GM06990 (cell line): ENCODE results near the gene FAM32A.

Source experiments
- DNase-seq: peaks from one replicate; pipeline ENCODE4 v3.0.0-alpha.2; 2011; ENCODE audit not compliant: insufficient read length; ENCODE audit errors: extremely low read depth
- H3K27me3 ChIP-seq: replicated peaks from 2 replicates; pipeline ENCODE4 v1.6.0; 2011; ENCODE audit warnings: low read length; ENCODE audit not compliant: control insufficient read depth, insufficient read depth
- H3K36me3 ChIP-seq: 2 replicates; pipeline ENCODE4 v1.5.1; 2011; ENCODE audit warnings: low read length; ENCODE audit not compliant: control insufficient read depth, insufficient read depth
- H3K4me3 ChIP-seq: replicated peaks from 2 replicates; pipeline ENCODE4 v1.5.1; 2011; ENCODE audit warnings: low read depth, mild to moderate bottlenecking, control low read depth, low read length
- CTCF ChIP-seq: IDR thresholded peaks from 2 replicates; pipeline ENCODE4 v1.5.1; 2011; ENCODE audit warnings: low read length, control low read depth, mild to moderate bottlenecking, inconsistent platforms; ENCODE audit not compliant: insufficient read depth, poor library complexity, severe bottlenecking

Gene FAM32A

GRCh38 chr19:16180611-16181010 lies 4.6 kb upstream of the FAM32A start:
- no peak for DNase-seq
- no peaks in the 10 kb centered on the region for H3K27me3 ChIP-seq
- no peak overlapping the region for H3K4me3 ChIP-seq
- H3K36me3 ChIP-seq, result no peaks in the 10 kb centered on the region
- no peak for TF ChIP-seq CTCF

- no peak for DNase-seq
- Histone ChIP-seq H3K27me3 (no peaks in the 10 kb centered on the region), H3K36me3 (peaks cover 12% of the 10 kb centered on the region), H3K4me3 (peak overlapping the region; percentile 52)
- TF ChIP-seq CTCF, result no peak
Measured at GRCh38 chr19:16184665-16185122, 516 bp upstream of the FAM32A start.

GRCh38 chr19:16185768-16186123 lies 536 bp downstream of the FAM32A start:
- Histone ChIP-seq H3K36me3 (peaks cover 21% of the 10 kb centered on the region), H3K27me3 (no peaks in the 10 kb centered on the region), H3K4me3 (peak overlapping the region; percentile 93)
- TF ChIP-seq CTCF, result peak; percentile 46
- DNase-seq, result peak; percentile 49

- peaks cover 29% of the 10 kb centered on the region for H3K36me3 ChIP-seq
- TF ChIP-seq CTCF, result no peak
- DNase-seq, result no peak
- no peaks in the 10 kb centered on the region for H3K27me3 ChIP-seq
- no peak overlapping the region for H3K4me3 ChIP-seq
Measured at GRCh38 chr19:16188521-16188920, 3.3 kb downstream of the FAM32A start.

- DNase-seq, result no peak
- no peak for TF ChIP-seq CTCF
- Histone ChIP-seq H3K36me3 (peaks cover 29% of the 10 kb centered on the region), H3K27me3 (no peaks in the 10 kb centered on the region), H3K4me3 (no peak overlapping the region)
Measured at GRCh38 chr19:16190198-16190597, 5.0 kb downstream of the FAM32A start.

- H3K36me3 ChIP-seq, result peaks cover 29% of the 10 kb centered on the region
- TF ChIP-seq CTCF, result no peak
Measured at GRCh38 chr19:16190736-16191135, 5.5 kb downstream of the FAM32A start.

More at GRCh38 chr19:16190736-16191135, 5.5 kb downstream of the FAM32A start:
- no peaks in the 10 kb centered on the region for H3K27me3 ChIP-seq
- no peak for DNase-seq
- no peak overlapping the region for H3K4me3 ChIP-seq
